HG02885 (cell line): Measurements from ENCODE around the gene MACROD1.

Experiments used
- ATAC-seq: cut with Tn5 transposase; IDR thresholded peaks from one replicate; pipeline ENCODE4 v1.9.1; 2021; ENCODE audit warnings: mild to moderate bottlenecking; ENCODE audit not compliant: unreplicated experiment, poor library complexity

The MACROD1 gene

DNA sequence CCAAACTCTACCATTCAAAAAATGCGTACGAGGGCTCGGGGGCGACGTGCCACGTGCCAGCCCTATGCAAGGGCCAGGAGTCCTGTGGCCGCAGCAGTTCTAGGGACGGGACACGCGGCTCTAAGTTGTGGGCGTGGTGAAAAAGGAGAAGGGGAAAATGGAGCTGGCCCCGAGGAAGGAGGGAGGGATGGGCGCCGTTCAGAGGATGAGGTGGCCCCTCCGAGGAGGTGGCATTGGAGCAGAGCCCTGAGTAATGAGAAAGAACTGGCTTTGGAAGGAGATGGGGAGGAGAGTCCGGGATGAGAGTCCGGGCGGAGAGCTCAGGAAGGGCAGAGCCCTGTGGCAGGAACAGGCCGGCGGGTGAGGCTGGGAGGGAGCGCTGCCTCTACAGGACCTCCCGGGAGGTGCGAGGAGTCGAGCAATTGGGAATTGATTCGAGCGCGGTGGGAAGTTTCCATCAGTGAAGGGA lies 158.7 kb downstream of the MACROD1 start:
- ATAC-seq = no peak

- no peak for ATAC-seq
Measured at GRCh38 chr11:64006398-64006797, 159.5 kb downstream of the MACROD1 start.

DNA sequence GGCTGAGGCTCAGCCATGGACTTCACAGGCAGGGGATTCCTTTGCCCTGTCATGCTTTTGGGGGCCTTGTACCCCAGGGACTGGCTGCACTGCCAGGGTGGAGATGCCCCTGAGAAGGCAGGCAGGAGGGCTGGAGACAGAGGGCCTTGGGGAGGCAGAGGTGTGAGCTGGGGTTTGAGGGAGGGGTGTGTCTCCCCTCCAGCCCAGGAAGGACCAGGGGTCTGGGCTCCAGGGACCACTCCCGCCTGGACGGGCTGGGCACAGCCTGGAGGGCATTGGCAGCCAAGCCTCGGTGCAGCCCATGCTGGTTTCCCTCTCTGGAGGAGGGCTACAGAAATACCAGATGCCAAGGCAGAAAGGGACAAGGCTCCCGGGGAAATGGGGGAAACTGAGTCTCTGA lies 160.2 kb downstream of the MACROD1 start:
- no peak for ATAC-seq

DNA sequence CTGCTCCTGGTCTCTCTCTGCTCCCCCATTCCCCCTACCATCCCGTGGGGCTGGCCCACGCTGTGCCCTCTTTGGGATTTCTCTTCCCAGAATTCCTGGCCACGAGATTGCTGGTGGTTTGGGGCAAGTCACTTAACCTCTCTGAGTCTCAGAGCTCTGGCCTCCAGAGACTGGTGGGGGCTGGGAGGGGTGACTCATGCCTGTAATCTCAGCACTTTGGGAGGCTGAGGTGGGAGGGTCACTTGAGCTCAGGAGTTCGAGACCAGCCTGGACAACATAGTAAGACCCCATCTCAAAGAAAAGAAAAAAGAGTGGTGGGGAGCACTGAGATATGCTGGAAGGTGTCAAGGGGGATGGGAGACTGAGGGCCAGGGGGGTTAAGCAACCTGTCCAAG lies 161.3 kb downstream of the MACROD1 start:
- no peak for ATAC-seq

DNA sequence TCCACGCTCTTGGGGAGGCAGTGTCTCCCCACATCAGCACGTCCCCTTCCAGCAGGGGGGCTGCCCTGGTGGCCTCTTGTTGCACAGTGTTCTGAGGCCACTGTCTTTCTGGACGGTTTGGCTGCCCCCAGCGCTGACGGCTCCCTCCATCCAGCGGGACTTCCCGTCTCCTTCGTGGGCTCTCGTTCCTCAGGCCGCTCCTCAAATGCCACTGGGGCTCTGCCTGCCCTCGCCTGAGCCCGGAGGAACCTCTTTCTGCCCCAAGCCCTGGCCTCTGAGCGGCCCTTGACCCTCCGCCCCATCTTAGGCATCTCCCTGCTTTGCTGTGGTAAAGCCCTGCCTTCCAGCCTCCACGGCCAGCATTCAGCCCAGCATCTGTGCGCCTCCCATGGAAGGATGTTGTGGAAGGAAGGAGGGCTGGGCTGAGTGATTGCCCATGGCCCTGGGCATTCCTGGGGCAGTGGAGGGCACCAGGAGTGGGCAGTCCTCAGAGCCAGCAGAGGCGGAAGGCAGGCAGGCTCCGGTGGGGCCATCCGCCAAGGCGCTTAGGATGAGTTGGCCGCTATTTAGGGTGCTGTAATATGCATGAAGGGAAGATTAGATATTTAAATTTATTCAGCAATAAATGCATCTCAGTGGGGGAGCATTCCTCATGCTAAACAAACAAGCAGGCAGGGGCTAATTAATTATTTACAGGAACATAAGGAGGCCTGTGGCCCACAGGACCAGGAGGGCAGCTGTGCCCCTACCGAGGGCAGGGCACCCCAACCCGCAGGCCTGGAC lies 161.9 kb downstream of the MACROD1 start:
- no peak for ATAC-seq

DNA sequence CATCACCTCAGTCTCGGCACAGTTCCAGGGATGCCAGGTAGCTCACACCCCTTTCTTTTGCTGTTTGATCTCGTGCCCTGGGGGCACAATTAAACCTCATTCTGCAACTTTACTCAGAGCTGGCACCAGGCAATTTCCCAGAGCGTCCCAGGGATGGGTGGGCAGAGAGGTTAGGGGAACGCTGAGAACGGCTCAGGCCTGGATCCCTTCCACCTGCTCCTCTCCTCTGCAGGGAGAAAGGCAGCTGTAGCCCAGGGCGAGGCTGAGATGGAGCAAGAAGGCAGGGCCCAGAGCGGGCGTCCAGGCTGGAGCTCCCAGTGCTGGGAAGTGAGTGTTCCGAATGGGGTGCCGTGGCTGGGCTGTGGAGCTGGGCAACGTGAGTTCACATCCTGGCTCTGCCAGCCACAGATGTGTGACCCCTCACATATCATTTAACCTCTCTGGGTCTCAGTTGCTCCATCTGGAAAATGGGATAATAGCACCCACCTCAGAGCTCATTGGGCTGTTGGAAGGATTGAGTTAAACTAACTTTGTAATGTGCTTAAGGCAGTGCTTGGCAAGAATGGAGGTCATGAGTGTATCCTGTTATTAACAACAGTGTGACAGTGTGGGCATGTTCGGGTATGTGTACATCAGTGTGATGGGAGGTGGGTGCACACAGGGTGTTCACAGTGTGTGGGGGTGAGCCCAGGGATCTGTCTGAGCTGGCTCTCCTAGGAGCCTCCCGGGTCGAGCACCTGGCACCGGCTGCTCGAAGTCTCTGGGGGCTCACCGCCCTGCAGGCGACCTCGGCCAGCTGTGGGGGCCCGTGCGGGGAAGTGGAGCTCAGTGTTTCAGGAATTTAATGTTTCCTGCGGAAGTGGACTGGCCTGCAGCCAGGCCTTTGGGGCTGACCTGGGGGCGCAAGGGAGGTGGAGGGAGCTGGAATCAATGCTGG lies 164.2 kb downstream of the MACROD1 start:
- ATAC-seq = no peak

DNA sequence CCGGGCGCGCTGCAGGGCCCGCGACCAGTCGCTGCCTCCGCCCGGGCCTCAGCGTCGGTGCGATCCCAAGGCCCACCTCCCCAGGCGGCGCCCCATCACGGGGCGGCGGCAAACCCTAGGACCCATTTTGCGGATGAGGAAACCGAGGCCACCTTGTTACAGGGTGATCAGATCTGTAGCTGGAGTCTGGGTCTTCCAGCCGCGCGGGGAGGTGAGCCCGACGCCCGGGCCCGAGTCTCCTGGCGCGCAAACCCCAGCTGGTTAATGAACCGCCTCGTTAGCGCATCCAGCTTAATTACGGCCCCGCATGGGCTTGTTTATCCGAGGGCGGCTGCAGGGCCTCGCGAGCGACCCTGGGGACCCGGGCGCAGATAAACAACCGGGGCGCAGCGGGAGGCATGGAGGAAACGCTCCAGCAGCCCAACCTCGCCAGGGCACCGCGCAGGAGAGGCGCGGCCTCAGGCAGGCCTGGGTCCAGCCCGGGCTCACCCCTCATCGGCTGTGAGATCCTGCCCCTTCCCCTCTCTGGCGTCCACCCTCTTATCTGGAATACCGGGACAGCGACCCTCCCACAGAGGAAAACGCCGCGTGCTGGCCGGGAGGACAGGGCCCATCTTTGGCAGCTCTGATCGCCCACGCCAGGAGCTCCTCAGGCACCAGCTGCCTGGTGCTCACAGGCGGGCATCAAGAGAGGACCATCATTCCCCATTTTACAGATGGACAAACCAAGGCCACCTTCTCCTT lies 165.0 kb downstream of the MACROD1 start:
- ATAC-seq = no peak

DNA sequence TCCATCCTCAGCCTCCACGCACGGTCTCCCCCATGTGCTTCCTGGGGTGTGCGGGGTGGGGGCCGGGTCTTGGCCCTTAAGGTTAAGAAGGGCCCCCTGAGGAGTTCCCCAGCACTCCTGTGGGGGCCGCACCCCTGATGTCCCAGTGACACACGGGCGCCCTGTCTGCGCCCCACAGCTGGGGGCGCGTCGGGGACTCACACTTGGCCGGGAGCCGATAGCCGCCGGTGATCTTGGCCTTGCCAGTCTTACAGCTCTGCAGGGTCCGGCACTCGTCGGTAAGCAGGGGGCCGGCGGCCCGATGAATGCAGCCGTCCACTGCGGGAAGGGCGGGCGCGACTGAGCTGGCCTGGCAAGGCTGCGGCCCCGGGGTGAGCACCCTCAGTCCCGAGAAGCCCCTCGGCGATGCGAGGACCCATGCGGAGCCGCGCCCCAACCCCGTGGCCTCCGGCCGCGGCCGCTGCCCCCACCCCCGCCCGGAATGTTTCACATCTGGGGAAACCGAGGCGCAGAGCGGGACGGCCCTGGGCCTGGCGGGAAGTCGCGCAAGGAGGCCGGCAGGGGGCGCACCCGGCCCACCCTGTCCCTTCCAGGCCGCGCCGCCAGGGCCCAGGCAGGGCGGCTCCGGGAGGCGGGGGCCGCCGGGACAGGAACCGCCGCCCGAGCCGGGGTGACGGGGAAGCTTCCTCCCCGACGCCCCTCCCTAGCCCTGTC lies 165.7 kb downstream of the MACROD1 start:
- peak; percentile 71 for ATAC-seq

- ATAC-seq = no peak
Measured at GRCh38 chr11:63999349-64000025, 166.4 kb downstream of the MACROD1 start.

DNA sequence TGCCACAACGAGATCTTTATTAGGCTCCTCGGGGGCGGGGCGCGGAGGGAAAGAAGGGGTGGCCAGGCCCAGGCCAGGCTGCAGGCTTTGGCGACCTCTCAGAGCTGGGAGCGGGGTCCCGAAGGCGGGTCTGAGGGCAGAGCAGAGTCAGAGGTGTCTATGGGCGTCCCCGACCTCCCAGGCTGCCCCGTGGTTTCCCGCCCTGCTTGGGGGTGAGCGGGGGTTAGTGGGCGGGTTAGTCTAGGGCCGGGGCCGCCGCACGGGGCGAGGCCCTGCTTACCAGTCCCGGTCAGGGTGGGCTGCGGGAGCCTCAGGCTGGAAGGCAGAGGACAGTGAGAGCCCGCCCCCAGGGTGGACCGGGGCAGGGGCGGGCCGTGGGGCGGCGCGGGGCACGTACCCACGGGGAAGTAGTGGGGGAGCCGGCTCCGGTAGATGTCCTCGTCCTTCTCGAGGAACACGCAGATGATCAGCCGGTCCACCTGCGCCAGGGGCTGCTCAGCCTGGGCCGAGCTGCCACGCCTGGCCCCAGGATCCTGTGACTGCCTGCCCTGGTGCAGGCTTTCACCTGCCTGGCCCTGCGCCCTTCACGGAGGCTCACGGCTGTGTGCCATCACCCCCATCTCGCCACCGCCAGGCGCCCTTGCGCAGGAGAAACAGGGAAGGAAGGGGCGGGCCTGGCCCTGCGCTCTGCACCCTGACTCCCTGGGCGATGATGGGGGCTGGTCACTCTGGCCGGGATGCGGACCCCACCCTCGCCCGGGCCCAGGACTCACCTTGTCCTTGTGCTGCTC lies 167.2 kb downstream of the MACROD1 start:
- ATAC-seq = no peak

DNA sequence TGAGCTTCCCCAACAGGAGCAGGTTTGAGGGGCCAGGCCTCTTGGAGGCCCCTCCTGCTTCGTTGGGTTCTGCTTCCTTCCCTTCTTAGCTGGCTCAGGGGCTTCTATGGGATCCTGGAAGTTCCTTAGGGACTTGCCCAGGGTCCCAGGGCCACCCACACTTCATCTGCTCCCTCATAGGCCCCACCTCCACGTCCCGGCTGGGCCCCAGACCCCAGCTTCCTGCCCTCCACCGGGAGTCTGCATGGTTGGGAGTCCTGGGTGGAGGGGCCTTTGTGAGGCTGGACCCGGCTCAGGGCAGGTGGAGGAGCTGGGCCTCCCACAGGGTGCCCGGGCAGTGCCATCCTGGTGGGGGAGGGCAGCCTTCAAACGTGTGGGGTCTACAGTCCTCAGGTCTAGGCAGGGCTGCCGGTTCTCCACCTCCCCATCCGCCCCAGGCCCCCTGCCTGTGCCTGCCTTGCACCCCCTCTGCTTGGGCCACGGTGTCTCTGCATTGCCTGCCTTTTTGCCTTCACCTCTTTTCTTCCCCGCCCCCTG lies 168.0 kb downstream of the MACROD1 start:
- ATAC-seq = no peak

- ATAC-seq = no peak
Measured at GRCh38 chr11:63997104-63997700, 168.7 kb downstream of the MACROD1 start.

GRCh38 chr11:63996512-63996911 lies 169.4 kb downstream of the MACROD1 start:
- ATAC-seq = no peak

- no peak for ATAC-seq
Measured at GRCh38 chr11:63993993-63994392, 171.9 kb downstream of the MACROD1 start.

DNA sequence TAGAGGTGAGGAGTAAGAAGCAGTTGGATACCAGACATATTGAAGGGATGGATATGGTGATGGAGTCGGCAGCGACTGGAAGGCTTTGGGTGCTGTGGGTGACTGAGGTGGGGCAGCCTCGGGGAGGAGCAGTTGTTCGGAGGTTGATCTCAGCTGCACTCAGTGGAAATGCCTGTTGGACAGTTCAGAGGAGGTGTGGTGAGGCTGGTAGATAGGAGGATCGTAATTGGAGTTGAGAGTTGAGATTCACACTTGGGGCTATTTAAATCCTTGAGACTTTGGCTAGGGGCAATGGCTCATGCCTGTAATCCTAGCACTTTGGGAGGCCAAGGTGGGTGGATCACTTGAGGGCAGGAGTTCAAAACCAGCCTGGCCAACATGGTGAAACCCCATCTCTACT lies 172.8 kb downstream of the MACROD1 start:
- no peak for ATAC-seq

GRCh38 chr11:63991558-63991957 lies 174.4 kb downstream of the MACROD1 start:
- no peak for ATAC-seq

- no peak for ATAC-seq
Measured at GRCh38 chr11:63986932-63987513, 178.9 kb downstream of the MACROD1 start.
